Central memory CD8-positive, alpha-beta T cell (primary cell): ENCODE data around the gene ZNF638.

Experiments used
- ATAC-seq: fragments of 150-1000 bp; cut with Tn5 transposase; replicated peaks from 2 replicates; pipeline ENCODE4 v1.10.0; 2022; ENCODE audit warnings: mild to moderate bottlenecking, moderate FRiP score, moderate number of reproducible peaks; ENCODE audit not compliant: poor library complexity, severe bottlenecking; ENCODE audit errors: extremely low read depth
- DNase-seq, 2 donors: peaks; one replicate each; pipeline ENCODE4 v3.0.0; 2021; ENCODE audit warnings: low spot score in 2 of 2
- H3K27ac Mint-ChIP-seq: one replicate; pipeline ENCODE4 v1.8.0; 2022; ENCODE audit warnings: low read depth, mild to moderate bottlenecking, moderate library complexity, mixed read lengths
- H3K27me3 Mint-ChIP-seq: one replicate; pipeline ENCODE4 v1.8.0; 2022; ENCODE audit warnings: mixed read lengths
- H3K36me3 Mint-ChIP-seq: one replicate; pipeline ENCODE4 v1.8.0; 2022; ENCODE audit warnings: mild to moderate bottlenecking, moderate library complexity, mixed read lengths; ENCODE audit not compliant: insufficient read depth
- H3K4me1 Mint-ChIP-seq: one replicate; pipeline ENCODE4 v1.8.0; 2022; ENCODE audit warnings: mixed read lengths
- H3K4me3 Mint-ChIP-seq: one replicate; pipeline ENCODE4 v1.8.0; 2022; ENCODE audit warnings: mild to moderate bottlenecking, moderate library complexity, mixed read lengths
- H3K9me3 Mint-ChIP-seq: one replicate; pipeline ENCODE4 v1.8.0; 2022; ENCODE audit warnings: mixed read lengths

The ZNF638 gene

GRCh38 chr2:71462056-71462605 lies 130.5 kb downstream of the ZNF638 start:
- peaks cover 4% of the 10 kb centered on the region for H3K4me1 Mint-ChIP-seq
- ATAC-seq = no peak
- H3K36me3 Mint-ChIP-seq = peaks cover 2% of the 10 kb centered on the region
- peaks cover 11% of the 10 kb centered on the region for H3K27me3 Mint-ChIP-seq
- H3K9me3 Mint-ChIP-seq = no peaks in the 10 kb centered on the region
- DNase-seq = no peak
- no peak overlapping the region for H3K4me3 Mint-ChIP-seq
- no peak overlapping the region for H3K27ac Mint-ChIP-seq

- no peak for ATAC-seq
- Mint-ChIP-seq H3K27me3 (peaks cover 11% of the 10 kb centered on the region), H3K27ac (no peak overlapping the region), H3K9me3 (no peaks in the 10 kb centered on the region), H3K4me3 (no peak overlapping the region), H3K4me1 (peaks cover 9% of the 10 kb centered on the region), H3K36me3 (peaks cover 4% of the 10 kb centered on the region)
- DNase-seq = no peak
Measured at GRCh38 chr2:71462641-71463341, 131.2 kb downstream of the ZNF638 start.

GRCh38 chr2:71463342-71463654 lies 131.7 kb downstream of the ZNF638 start:
- DNase-seq (no peak), ATAC-seq (no peak)
- no peaks in the 10 kb centered on the region for H3K9me3 Mint-ChIP-seq
- no peak overlapping the region for H3K4me3 Mint-ChIP-seq
- peaks cover 4% of the 10 kb centered on the region for H3K36me3 Mint-ChIP-seq
- peaks cover 9% of the 10 kb centered on the region for H3K4me1 Mint-ChIP-seq
- H3K27me3 Mint-ChIP-seq = peaks cover 16% of the 10 kb centered on the region
- no peak overlapping the region for H3K27ac Mint-ChIP-seq

GRCh38 chr2:71464389-71464788 lies 132.8 kb downstream of the ZNF638 start:
- Mint-ChIP-seq H3K4me1 (peaks cover 9% of the 10 kb centered on the region), H3K9me3 (no peaks in the 10 kb centered on the region), H3K36me3 (peaks cover 4% of the 10 kb centered on the region), H3K4me3 (no peak overlapping the region), H3K27me3 (peaks cover 27% of the 10 kb centered on the region), H3K27ac (no peak overlapping the region)
- DNase-seq = no peak
- ATAC-seq = no peak

GRCh38 chr2:71465356-71465755 lies 133.8 kb downstream of the ZNF638 start:
- peaks cover 2% of the 10 kb centered on the region for H3K36me3 Mint-ChIP-seq
- H3K4me1 Mint-ChIP-seq = peaks cover 9% of the 10 kb centered on the region
- ATAC-seq (no peak), DNase-seq (no peak)
- peaks cover 37% of the 10 kb centered on the region for H3K27me3 Mint-ChIP-seq
- H3K9me3 Mint-ChIP-seq = no peaks in the 10 kb centered on the region
- H3K27ac Mint-ChIP-seq = no peak overlapping the region
- no peak overlapping the region for H3K4me3 Mint-ChIP-seq

GRCh38 chr2:71465961-71466300 lies 134.3 kb downstream of the ZNF638 start:
- H3K4me3 Mint-ChIP-seq = no peak overlapping the region
- H3K9me3 Mint-ChIP-seq = no peaks in the 10 kb centered on the region
- DNase-seq (no peak), ATAC-seq (no peak)
- H3K36me3 Mint-ChIP-seq = peaks cover 2% of the 10 kb centered on the region
- no peak overlapping the region for H3K27ac Mint-ChIP-seq
- H3K27me3 Mint-ChIP-seq = peaks cover 43% of the 10 kb centered on the region
- peaks cover 9% of the 10 kb centered on the region for H3K4me1 Mint-ChIP-seq

- ATAC-seq = no peak
- H3K9me3 Mint-ChIP-seq = no peaks in the 10 kb centered on the region
- H3K27ac Mint-ChIP-seq = no peak overlapping the region
Measured at GRCh38 chr2:71466301-71467179, 135.0 kb downstream of the ZNF638 start.

GRCh38 chr2:71467180-71467815 lies 135.7 kb downstream of the ZNF638 start:
- peaks cover 47% of the 10 kb centered on the region for H3K27me3 Mint-ChIP-seq
- DNase-seq (no peak), ATAC-seq (no peak)
- H3K36me3 Mint-ChIP-seq = peaks cover 2% of the 10 kb centered on the region
- H3K9me3 Mint-ChIP-seq = no peaks in the 10 kb centered on the region
- H3K4me1 Mint-ChIP-seq = peaks cover 9% of the 10 kb centered on the region
- no peak overlapping the region for H3K27ac Mint-ChIP-seq
- H3K4me3 Mint-ChIP-seq = peak overlapping the region; percentile 74

More at GRCh38 chr2:71466301-71467179, 135.0 kb downstream of the ZNF638 start:
- H3K27me3 Mint-ChIP-seq = peaks cover 46% of the 10 kb centered on the region
- peaks cover 9% of the 10 kb centered on the region for H3K4me1 Mint-ChIP-seq
- no peak for DNase-seq
- H3K36me3 Mint-ChIP-seq = peaks cover 2% of the 10 kb centered on the region
- H3K4me3 Mint-ChIP-seq = peak overlapping the region; percentile 74

GRCh38 chr2:71468279-71469015 lies 136.9 kb downstream of the ZNF638 start:
- DNase-seq (no peak), ATAC-seq (no peak)
- Mint-ChIP-seq H3K27me3 (peaks cover 58% of the 10 kb centered on the region), H3K27ac (no peak overlapping the region), H3K4me1 (peaks cover 9% of the 10 kb centered on the region), H3K9me3 (no peaks in the 10 kb centered on the region), H3K4me3 (no peak overlapping the region), H3K36me3 (peaks cover 2% of the 10 kb centered on the region)

GRCh38 chr2:71469403-71470398 lies 138.1 kb downstream of the ZNF638 start:
- no peak for DNase-seq
- Mint-ChIP-seq H3K4me1 (peaks cover 9% of the 10 kb centered on the region), H3K36me3 (peaks cover 2% of the 10 kb centered on the region), H3K27ac (no peak overlapping the region), H3K9me3 (no peaks in the 10 kb centered on the region), H3K4me3 (no peak overlapping the region), H3K27me3 (peaks cover 66% of the 10 kb centered on the region)
- ATAC-seq = no peak

GRCh38 chr2:71471276-71471675 lies 139.7 kb downstream of the ZNF638 start:
- Mint-ChIP-seq H3K9me3 (no peaks in the 10 kb centered on the region), H3K27ac (no peak overlapping the region), H3K4me1 (peaks cover 9% of the 10 kb centered on the region), H3K36me3 (peaks cover 2% of the 10 kb centered on the region), H3K27me3 (peaks cover 66% of the 10 kb centered on the region), H3K4me3 (no peak overlapping the region)
- no peak for ATAC-seq
- DNase-seq = no peak
